Activated CD4-positive, alpha-beta T cell treated with anti-CD3 and anti-CD28 coated beads for 36 hours (primary cell): ENCODE results near the gene SAPCD1. TPM values are rescaled to one million over a fixed set of nuclear protein-coding genes. Genes with fewer than 3 reads are reported as not detected.

Experiments
- ATAC-seq: fragments of 200-7000 bp; cut with Tn5 transposase; one replicate; pipeline ENCODE4 v1.10.0; 2021; ENCODE audit warnings: mild to moderate bottlenecking, moderate library complexity
- CTCF ChIA-PET: fragments of 350-600 bp; sonication (Branson Sonifier 250); formaldehyde crosslinking; loops from one replicate; lab custom pipeline; 2021; ENCODE audit warnings: antibody characterized with exemption; lab: Charles Lee
- POLR2A ChIA-PET: fragments of 350-600 bp; sonication (Branson Sonifier 250); formaldehyde crosslinking; loops from one replicate; lab custom pipeline; 2021; ENCODE audit warnings: antibody characterized with exemption, inconsistent platforms; lab: Charles Lee
- DNase-seq: peaks from one replicate; pipeline ENCODE4 v3.0.0-alpha.2; 2020
- H3K27ac Mint-ChIP-seq: one replicate; pipeline ENCODE4 v1.8.0; 2021; ENCODE audit warnings: mixed read lengths
- H3K27me3 Mint-ChIP-seq: one replicate; pipeline ENCODE4 v1.8.0; 2021; ENCODE audit warnings: mixed read lengths
- H3K36me3 Mint-ChIP-seq: one replicate; pipeline ENCODE4 v1.8.0; 2021; ENCODE audit warnings: low read depth, mixed read lengths
- H3K4me1 Mint-ChIP-seq: one replicate; pipeline ENCODE4 v1.8.0; 2021; ENCODE audit warnings: mixed read lengths
- H3K4me3 Mint-ChIP-seq: one replicate; pipeline ENCODE4 v1.8.0; 2021; ENCODE audit warnings: mild to moderate bottlenecking, moderate library complexity, mixed read lengths
- H3K9me3 Mint-ChIP-seq: one replicate; pipeline ENCODE4 v1.8.0; 2021; ENCODE audit warnings: low read depth, mixed read lengths
- intact Hi-C, 2 experiments: fragments of 100-400 bp; cut with DNase I in 1 of 2; cut with micrococcal nuclease in 1 of 2; formaldehyde crosslinking; loops; one replicate each; pipeline versions ENCODE4 v1.14.2 to v1.15.1; 2022 to 2024; cut with DNase I, micrococcal nuclease
- total RNA-seq, 2 experiments: library from RNA; stranded (reverse); gene quantifications; one replicate each; pipeline ENCODE4 v1.2.3, GENCODE V29; 2021

SAPCD1 gene
- total RNA-seq, 2 experiments from 2014 or later = 12.2 to 13.2 TPM

DNA sequence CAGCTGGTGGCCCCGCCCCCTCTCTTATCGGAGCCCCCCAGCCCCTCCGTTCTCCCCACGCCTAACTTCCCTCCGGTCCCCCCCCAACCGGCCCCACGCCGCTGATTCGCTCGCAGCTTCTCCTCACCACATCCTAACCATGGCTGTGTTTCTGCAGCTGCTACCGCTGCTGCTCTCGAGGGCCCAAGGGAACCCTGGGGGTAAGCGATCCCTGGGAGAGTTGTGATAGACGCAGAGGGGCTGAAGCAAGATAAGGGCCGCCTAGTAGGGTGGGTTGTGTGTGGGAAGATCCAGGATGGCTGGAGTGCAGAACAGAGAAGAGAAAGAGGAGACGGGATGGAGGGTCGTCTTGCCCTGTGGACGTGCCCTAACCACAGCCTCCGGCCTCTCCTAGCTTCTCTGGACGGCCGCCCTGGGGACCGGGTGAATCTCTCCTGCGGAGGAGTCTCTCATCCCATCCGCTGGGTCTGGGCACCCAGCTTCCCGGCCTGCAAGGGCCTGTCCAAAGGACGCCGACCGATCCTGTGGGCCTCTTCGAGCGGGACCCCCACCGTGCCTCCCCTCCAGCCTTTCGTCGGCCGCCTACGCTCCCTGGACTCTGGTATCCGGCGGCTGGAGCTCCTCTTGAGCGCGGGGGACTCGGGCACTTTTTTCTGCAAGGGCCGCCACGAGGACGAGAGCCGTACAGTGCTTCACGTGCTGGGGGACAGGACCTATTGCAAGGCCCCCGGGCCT lies 39.0 kb upstream of the SAPCD1 start, which contains the start of gene MPIG6B:
MPIG6B (plus strand) TSS at position 129 of the 735 bp plus-strand sequence; CDS start at position 140, 11 bp downstream.
- ATAC-seq (no peak), DNase-seq (no peak)
- ChIA-PET CTCF (interaction anchor here (0.5 to 1.2 kb wide), 3 partner anchors 8 to 570 kb away, joined by 3 read pairs; no protein-coding TSS in a partner anchor), POLR2A (no interaction called here)
- Mint-ChIP-seq H3K27me3 (no peaks in the 10 kb centered on the region), H3K4me3 (no peak within 1 kb of the TSS), H3K9me3 (no peaks in the 10 kb centered on the region), H3K27ac (no peak within 1 kb of the TSS), H3K36me3 (peaks cover 4% of the 10 kb centered on the region), H3K4me1 (peaks cover 28% of the 10 kb centered on the region)
- intact Hi-C loops = no loop called here

GRCh38 chr6:31723980-31724691 lies 38.3 kb upstream of the SAPCD1 start:
- no peak overlapping the region for H3K27ac Mint-ChIP-seq
- CTCF ChIA-PET = interaction anchor here (0.5 to 1.2 kb wide), 3 partner anchors 8 to 571 kb away, joined by 3 read pairs; no protein-coding TSS in a partner anchor
- H3K27me3 Mint-ChIP-seq = no peaks in the 10 kb centered on the region
- H3K4me1 Mint-ChIP-seq = peaks cover 34% of the 10 kb centered on the region
- intact Hi-C loops = no loop called here
- ATAC-seq = no peak
- H3K4me3 Mint-ChIP-seq = no peak overlapping the region
- DNase-seq = no peak
- H3K36me3 Mint-ChIP-seq = peaks cover 4% of the 10 kb centered on the region
- H3K9me3 Mint-ChIP-seq = no peaks in the 10 kb centered on the region
- POLR2A ChIA-PET = interaction anchor here (0.6 kb wide), 1 partner anchor 448 kb away, joined by 4 read pairs; no protein-coding TSS in a partner anchor

DNA sequence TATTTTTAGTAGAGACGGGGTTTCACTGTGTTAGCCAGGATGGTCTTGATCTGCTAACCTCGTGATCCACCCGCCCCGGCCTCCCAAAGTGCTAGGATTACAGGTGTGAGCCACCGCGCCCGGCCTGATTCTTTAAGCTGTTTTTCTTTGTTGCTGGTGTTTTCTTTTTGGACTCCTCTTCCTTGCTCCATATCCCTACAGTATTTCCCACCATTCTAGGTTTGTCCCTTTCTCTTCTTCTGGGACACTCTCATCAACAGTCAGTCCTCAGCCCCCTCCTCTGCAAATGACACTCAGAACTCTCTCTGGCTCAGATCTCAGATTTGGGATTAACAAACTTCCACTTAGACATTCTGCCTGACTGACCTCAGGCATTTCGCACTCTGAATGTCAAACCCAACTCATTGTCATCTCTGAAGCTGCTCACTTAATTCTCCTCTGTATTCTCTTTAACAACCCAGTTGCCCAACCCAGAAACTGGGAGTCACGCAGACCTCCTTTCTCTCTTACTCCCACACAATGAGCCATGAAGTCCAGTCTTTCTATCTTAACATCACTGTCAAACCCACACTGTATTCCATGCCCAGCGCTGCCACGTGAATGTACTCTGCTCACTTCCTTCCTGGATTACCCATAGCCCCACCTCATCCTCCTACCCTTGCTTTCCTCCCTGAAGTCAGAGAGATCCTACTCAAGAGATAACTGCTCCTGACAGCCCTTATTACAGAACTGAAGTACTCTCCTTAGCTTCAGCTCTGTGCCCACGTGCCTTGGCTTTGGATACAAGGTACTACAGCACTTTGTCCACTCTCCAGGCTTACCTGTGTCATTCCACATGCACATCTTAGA lies 36.7 kb upstream of the SAPCD1 start:
- no peak for ATAC-seq
- Mint-ChIP-seq H3K36me3 (peaks cover 11% of the 10 kb centered on the region), H3K4me3 (no peak overlapping the region), H3K4me1 (peaks cover 48% of the 10 kb centered on the region), H3K27me3 (no peaks in the 10 kb centered on the region), H3K27ac (no peak overlapping the region), H3K9me3 (no peaks in the 10 kb centered on the region)
- peak; percentile 18 for DNase-seq
- ChIA-PET CTCF (interaction anchor here (1.0 to 1.2 kb wide), 3 partner anchors 15 to 45 kb away, joined by 3 read pairs; no protein-coding TSS in a partner anchor), POLR2A (no interaction called here)
- intact Hi-C loops = no loop called here

DNA sequence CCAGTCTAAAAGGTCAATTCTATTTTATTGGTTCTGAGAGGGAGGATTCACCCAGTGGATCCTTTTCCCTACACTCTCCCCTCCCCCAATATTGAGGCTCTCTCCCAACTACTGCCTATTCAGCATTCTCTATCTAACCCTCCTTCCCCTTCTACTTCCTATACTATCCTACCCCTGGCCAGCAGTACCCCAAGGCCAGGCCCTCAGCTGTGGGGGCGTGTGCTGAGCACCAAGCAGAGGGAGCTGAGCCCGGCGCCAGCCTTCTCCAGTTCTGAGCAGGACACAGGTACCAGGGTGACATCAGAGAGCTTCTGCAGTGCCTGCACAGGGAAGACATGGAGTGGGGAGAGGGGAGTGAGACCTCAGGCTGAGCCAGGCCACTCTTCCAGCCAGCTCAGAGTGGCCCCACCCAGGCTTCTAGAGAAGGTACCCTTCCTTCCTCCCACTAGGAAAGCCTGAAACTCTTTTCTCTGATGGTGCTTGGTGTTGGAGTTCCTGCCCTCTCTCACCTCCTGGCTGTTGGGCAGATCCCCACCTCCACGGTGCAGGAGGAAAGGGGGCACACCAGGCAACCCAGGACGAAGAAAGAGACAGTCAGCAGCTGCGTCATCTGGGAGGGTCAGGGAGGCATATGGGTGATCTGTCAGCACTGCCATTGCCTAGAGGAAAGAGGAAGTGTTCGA lies 35.3 kb upstream of the SAPCD1 start:
- Mint-ChIP-seq H3K9me3 (no peaks in the 10 kb centered on the region), H3K27ac (peak overlapping the region; percentile 62), H3K27me3 (no peaks in the 10 kb centered on the region), H3K4me1 (peaks cover 50% of the 10 kb centered on the region), H3K36me3 (peaks cover 20% of the 10 kb centered on the region), H3K4me3 (no peak overlapping the region)
- CTCF ChIA-PET = interaction anchor here (0.7 to 1.5 kb wide), 2 partner anchors 42 to 103 kb away, joined by 3 to 10 read pairs; no protein-coding TSS in a partner anchor
- intact Hi-C loops = no loop called here
- ATAC-seq (peak; percentile 49), DNase-seq (peak; percentile 51)
- POLR2A ChIA-PET = interaction anchor here (0.6 to 0.9 kb wide), 2 partner anchors 103 to 157 kb away, joined by 3 read pairs; no protein-coding TSS in a partner anchor

DNA sequence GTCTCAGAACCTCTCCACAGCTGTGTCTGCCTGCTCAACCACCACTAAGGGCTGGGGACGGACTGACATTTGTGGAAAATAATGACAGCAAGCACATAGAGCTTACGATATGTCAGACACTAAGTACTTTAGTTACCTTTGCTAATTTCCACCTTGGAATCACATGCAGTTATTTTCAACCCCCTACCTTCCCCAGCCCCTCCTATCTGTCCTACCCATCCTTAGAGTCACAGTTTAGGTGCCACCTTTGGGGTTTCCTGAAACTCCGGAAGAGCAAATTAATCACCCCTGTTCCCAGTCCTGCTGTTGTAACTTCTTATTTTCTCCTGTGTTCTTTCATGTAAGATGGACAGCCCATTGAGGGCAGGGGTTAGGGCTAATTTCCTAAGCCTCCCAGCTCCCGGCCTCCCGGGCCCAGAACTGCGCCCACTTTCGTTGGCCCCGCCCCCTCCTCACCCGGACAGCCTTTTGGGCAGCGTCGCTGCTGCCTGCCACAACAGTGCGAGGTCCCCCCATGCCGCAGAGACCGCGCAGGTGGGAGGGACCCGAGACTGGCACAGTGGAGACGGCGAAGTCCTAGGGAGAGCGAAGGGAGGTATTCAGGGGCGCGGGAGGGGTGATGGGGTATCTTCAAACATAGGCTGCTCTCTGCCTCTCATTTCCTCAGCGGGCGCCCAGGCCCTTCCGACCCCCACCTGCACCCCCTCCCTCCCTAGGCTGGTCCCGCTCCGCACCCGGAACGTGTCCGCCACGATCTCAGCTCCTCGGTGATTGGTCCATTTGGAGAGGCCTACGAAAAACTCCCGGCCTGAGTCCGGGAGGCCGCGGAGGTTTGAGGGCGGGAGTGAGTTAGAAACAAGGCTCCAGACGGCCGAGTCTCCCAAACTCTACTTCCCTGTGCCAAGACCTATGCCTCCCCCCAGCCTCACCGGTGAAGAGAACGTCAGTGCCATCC lies 34.5 kb upstream of the SAPCD1 start:
- DNase-seq = no peak
- POLR2A ChIA-PET = interaction anchor here (0.9 kb wide), 1 partner anchor 102 kb away, joined by 3 read pairs; no protein-coding TSS in a partner anchor
- ATAC-seq = peak; percentile 17
- CTCF ChIA-PET = interaction anchor here (0.7 to 1.5 kb wide), 2 partner anchors 41 to 102 kb away, joined by 3 to 10 read pairs; no protein-coding TSS in a partner anchor
- no peaks in the 10 kb centered on the region for H3K27me3 Mint-ChIP-seq
- H3K27ac Mint-ChIP-seq = peak overlapping the region; percentile 62
- no peak overlapping the region for H3K4me3 Mint-ChIP-seq
- peaks cover 23% of the 10 kb centered on the region for H3K36me3 Mint-ChIP-seq
- no peaks in the 10 kb centered on the region for H3K9me3 Mint-ChIP-seq
- intact Hi-C loops = loop anchor here in 1 of 2 experiments (2.0 kb wide), 1 partner anchor 47 kb away; the partner anchor contains the start of gene LY6G5C
- peaks cover 50% of the 10 kb centered on the region for H3K4me1 Mint-ChIP-seq

DNA sequence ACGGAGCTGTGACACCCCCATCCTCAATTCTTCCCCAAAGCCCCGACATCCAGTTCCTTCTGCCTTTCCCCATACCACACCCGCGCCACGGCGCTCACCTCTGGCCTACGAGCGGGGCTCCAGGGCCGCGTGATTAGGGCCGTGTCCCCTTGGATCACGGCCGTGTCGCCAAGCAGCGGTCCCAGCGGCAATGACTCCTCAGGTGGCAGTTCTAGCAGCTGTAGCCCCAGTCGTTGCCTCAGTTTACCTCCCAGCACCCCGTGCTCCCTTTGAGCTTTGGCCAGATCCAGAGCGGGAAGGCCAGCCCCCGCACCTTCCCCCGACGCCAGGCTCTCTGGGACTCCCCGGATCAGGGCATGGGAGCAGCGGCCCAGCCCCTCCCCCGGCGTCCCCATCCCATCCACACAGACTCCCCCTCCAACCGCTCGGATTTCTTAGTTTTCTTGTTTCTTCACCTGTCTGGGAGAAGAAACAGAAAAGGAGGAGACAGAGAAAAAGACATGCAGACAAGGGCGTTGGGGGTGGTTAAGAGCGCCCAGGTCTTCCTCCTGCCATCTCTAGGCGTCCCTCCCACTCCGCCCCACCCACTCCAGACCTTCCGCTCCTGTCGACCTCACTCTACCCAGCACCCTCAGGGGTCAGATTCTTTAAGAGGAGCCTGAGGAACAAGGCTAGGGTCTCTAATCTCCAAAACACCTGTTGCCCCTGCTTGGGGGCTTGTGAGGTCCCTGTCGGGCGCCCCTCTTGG lies 33.5 kb upstream of the SAPCD1 start, which contains the start of gene DDAH2:
DDAH2 (minus strand) TSS at position 533 of the 748 bp plus-strand sequence; CDS start at position 395, 138 bp downstream.
- peaks cover 32% of the 10 kb centered on the region for H3K36me3 Mint-ChIP-seq
- H3K4me1 Mint-ChIP-seq = peaks cover 59% of the 10 kb centered on the region
- ATAC-seq = peak; percentile 14
- ChIA-PET CTCF (interaction anchor here (0.6 to 1.9 kb wide), 12 partner anchors 9 to 231 kb away, joined by 3 to 8 read pairs (median 4); partner anchors contain the start of genes ABHD16A, MSH5 and NEU1), POLR2A (no interaction called here)
- H3K4me3 Mint-ChIP-seq = peak within 1 kb of the TSS; percentile 69
- H3K27me3 Mint-ChIP-seq = no peaks in the 10 kb centered on the region
- no peak for DNase-seq
- intact Hi-C loops = loop anchor here (1.0 to 2.0 kb wide), 6 partner anchors 9 to 98 kb away; partner anchors contain the start of genes HSPA1B (in 2 of the 2), ABHD16A (in 1 of the 2), LY6G5C (in 1 of the 2) and VARS1 (in 1 of the 2)
- H3K9me3 Mint-ChIP-seq = no peaks in the 10 kb centered on the region
- H3K27ac Mint-ChIP-seq = peak within 1 kb of the TSS; percentile 5

DNA sequence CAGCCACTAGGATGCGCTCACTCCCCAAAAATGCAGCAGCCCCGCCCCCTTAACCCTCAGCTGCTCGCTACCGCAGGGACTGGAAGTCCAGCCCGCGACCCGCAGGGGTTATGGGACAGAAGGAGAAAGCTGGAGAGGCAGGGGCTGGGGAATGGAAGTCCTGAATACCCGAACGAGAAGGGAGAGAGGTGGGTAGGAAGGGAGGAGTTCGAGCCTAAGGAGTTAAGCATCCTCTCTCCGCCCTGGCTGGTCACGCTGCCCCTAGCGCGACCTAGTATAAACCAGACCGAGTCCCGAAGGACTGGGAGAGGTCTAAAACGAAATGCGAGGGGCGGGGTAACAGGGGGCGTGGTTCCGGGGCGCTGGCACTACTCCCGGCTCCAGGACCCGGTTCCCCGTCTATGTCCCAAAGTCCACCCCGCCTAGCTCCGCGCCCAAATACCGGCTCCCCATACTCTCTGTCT lies 32.9 kb upstream of the SAPCD1 start:
- intact Hi-C loops = loop anchor here (1.0 to 2.0 kb wide), 6 partner anchors 9 to 98 kb away; partner anchors contain the start of genes HSPA1B (in 2 of the 2), ABHD16A (in 1 of the 2), LY6G5C (in 1 of the 2) and VARS1 (in 1 of the 2)
- H3K9me3 Mint-ChIP-seq = no peaks in the 10 kb centered on the region
- peak; percentile 59 for ATAC-seq
- H3K4me3 Mint-ChIP-seq = peak overlapping the region; percentile 69
- DNase-seq = peak; percentile 86
- peaks cover 65% of the 10 kb centered on the region for H3K4me1 Mint-ChIP-seq
- H3K27ac Mint-ChIP-seq = peak overlapping the region; percentile 5
- H3K36me3 Mint-ChIP-seq = peaks cover 38% of the 10 kb centered on the region
- CTCF ChIA-PET = interaction anchor here (0.6 to 1.9 kb wide), 17 partner anchors 9 to 360 kb away, joined by 3 to 8 read pairs (median 3); partner anchors contain the start of genes ABHD16A, MSH5 and NEU1
- no peaks in the 10 kb centered on the region for H3K27me3 Mint-ChIP-seq
- POLR2A ChIA-PET = no interaction called here

DNA sequence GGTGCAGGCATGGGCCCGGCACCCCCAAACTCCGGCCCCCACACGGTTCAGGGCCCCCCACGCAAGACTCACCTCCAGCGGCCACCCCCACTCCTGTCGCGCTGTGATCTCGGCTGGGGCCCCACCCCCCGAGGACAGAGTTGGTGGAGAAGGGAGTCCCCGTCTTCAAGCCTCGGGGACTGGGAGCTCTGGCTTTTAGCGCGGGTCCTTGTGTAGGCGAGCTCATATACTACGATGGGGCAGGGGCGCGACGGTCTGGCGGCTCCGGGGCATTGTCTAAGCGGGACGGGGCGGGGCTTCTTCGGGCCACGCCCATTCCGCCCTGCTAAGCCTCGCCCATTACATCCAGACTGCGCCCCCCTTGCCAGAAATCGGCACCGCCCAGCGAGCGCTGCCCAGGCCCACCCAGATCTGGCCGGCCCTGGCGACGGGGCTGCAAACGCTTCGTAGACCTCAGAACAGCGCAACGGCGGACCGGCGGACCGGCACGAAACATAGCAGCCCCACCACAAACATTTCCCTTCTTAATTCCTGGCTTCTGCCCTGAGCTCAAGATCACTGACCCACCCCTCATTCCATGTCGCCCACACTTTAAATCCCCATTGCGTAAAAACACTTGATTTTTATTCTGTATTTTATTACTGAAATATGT lies 32.4 kb upstream of the SAPCD1 start:
- ChIA-PET POLR2A (interaction anchor here (0.6 kb wide), 1 partner anchor 66 kb away, joined by 3 read pairs; no protein-coding TSS in a partner anchor), CTCF (interaction anchor here (0.6 to 2.3 kb wide), 21 partner anchors 8 to 359 kb away, joined by 3 to 8 read pairs (median 3); partner anchors contain the start of genes ABHD16A, MSH5 and NEU1)
- Mint-ChIP-seq H3K4me3 (peak overlapping the region; percentile 69), H3K9me3 (no peaks in the 10 kb centered on the region), H3K27ac (no peak overlapping the region), H3K27me3 (no peaks in the 10 kb centered on the region), H3K4me1 (peaks cover 68% of the 10 kb centered on the region), H3K36me3 (peaks cover 43% of the 10 kb centered on the region)
- intact Hi-C loops = loop anchor here (1.0 to 10.0 kb wide), 7 partner anchors 8 to 1475 kb away; partner anchors contain the start of genes HSPA1B (in 2 of the 2), ABHD16A (in 1 of the 2), HSD17B8 (in 1 of the 2) and LY6G5C (in 1 of the 2)
- peak; percentile 40 for ATAC-seq
- DNase-seq = peak; percentile 75
